ENCODE results near the gene ZNF630. TPM values are rescaled to one million over a fixed set of nuclear protein-coding genes. Genes with fewer than 3 reads are reported as not detected.

Gene ZNF630
- 1 to 10 TPM; 1.2 to 1.3 TPM for total RNA-seq

GRCh38 chrX:48071064-48071985, at the start of gene ZNF630:
Gene ZNF630, minus strand, starts transcription at chrX:48071640. Its CDS starts 4,754 bp downstream, at chrX:48066886.

Other genes with a start within 250 kb of the ZNF630 start
- gene ZNF81, start 234.7 kb downstream of the ZNF630 start, total RNA-seq: 10 to 100 TPM in 1 of 2 experiments, 1 to 10 TPM in 1; 9.3 to 10.5 TPM
- gene ZNF182, start 67.7 kb downstream of the ZNF630 start, total RNA-seq: 10 to 100 TPM; 11.1 to 12.5 TPM
- gene SPACA5, start 64.7 kb downstream of the ZNF630 start, total RNA-seq: not detected
- not detected for gene SPACA5B, start 59.0 kb upstream of the ZNF630 start, total RNA-seq
- not detected for gene SSX5, start 125.2 kb upstream of the ZNF630 start, total RNA-seq
- gene SSX1, start 183.8 kb upstream of the ZNF630 start, total RNA-seq: not detected